ENCODE measurements around the gene PLXNA4. TPM values are rescaled to one million over a fixed set of nuclear protein-coding genes. Genes with fewer than 3 reads are reported as not detected.

Gene PLXNA4
- polyA plus RNA-seq, 2 of the 4 experiments (the other 2 are of a cell fraction): 0.12 to 0.34 TPM

- peak; percentile 24 to 55; a peak in 4 of 6 replicates for ATAC-seq
Measured at GRCh38 chr7:132614428-132615318, 38.4 kb upstream of the PLXNA4 start.

GRCh38 chr7:132613737-132614136, 37.5 kb upstream of the PLXNA4 start:
- CTCF ChIA-PET: no interaction called here
- TF ChIP-seq USF2 (IDR thresholded peaks at IDR 0.05) (no peak), SMC3 (IDR thresholded peaks at IDR 0.05) (no peak), POLR2A (IDR thresholded peaks at IDR 0.05; ENCODE audit: low read length) (no peak), E2F6 (IDR thresholded peaks at IDR 0.05; ENCODE audit: borderline replicate concordance, low read depth) (no peak), PBX3 (IDR thresholded peaks at IDR 0.05) (no peak), PHF8 (IDR thresholded peaks at IDR 0.05; ENCODE audit: borderline replicate concordance, low read depth) (no peak), ZNF302 (CRISPR knock-in tag; IDR thresholded peaks at IDR 0.05) (no peak), MAX (IDR thresholded peaks at IDR 0.05) (no peak), ELK1 (IDR thresholded peaks at IDR 0.05; ENCODE audit: low read depth, low read length) (no peak), HOXB13 (CRISPR knock-in tag; IDR thresholded peaks at IDR 0.05; ENCODE audit: low read depth) (no peak), NR3C1 (IDR thresholded peaks at IDR 0.05) (no peak), RCOR1 (IDR thresholded peaks at IDR 0.05; ENCODE audit: low read depth, low read length) (no peak), FOSB (CRISPR knock-in tag; IDR thresholded peaks at IDR 0.05) (no peak)
- Histone ChIP-seq H3K27ac (no peak overlapping the region), H3K4me2 (no peak overlapping the region), H3K4me3 (no peak overlapping the region), H3K4me1 (no peaks in the 10 kb centered on the region), H3K9me3 (no peaks in the 10 kb centered on the region)
- WGBS (ENCODE audit: missing lambda C conversion rate): 47% methylated on average over 2 of the region's 2 CpGs
- DNase-seq (ENCODE audit: low read depth in 1 of 2, low spot score in 1 of 2) (no peak), ATAC-seq (no peak), FAIRE-seq (no peak)
- POLR2A ChIA-PET: no interaction called here

More at GRCh38 chr7:132614428-132615318, 38.4 kb upstream of the PLXNA4 start:
- no peak overlapping the region for H3K4me3 ChIP-seq
- no peaks in the 10 kb centered on the region for H3K4me1 ChIP-seq
- FAIRE-seq: no peak
- H3K9me3 ChIP-seq: no peaks in the 10 kb centered on the region
- CTCF ChIA-PET: no interaction called here
- 47% methylated on average over 25 of the region's 25 CpGs for WGBS (ENCODE audit: missing lambda C conversion rate)
- POLR2A ChIA-PET: no interaction called here
- no peak for DNase-seq (ENCODE audit: low read depth in 1 of 2, low spot score in 1 of 2)
- H3K27ac ChIP-seq: no peak overlapping the region
- TF ChIP-seq ZSCAN20 (CRISPR knock-in tag; IDR thresholded peaks at IDR 0.05) (no peak), POLR2AphosphoS2 (conservative IDR thresholded peaks at IDR 0.05; ENCODE audit: low read length) (no peak), PBX3 (IDR thresholded peaks at IDR 0.05) (no peak), JUN (IDR thresholded peaks at IDR 0.05) (no peak), ELK1 (IDR thresholded peaks at IDR 0.05; ENCODE audit: low read depth, low read length) (no peak), NPAS2 (CRISPR knock-in tag; IDR thresholded peaks at IDR 0.05; ENCODE audit: borderline replicate concordance) (no peak), E2F6 (IDR thresholded peaks at IDR 0.05; ENCODE audit: borderline replicate concordance, low read depth) (no peak), FOSB (CRISPR knock-in tag; IDR thresholded peaks at IDR 0.05) (no peak), RAD21 (conservative IDR thresholded peaks at IDR 0.05 in 1 of 2, IDR thresholded peaks at IDR 0.05 in 1 of 2) (no peak), KDM5A (IDR thresholded peaks at IDR 0.05) (no peak), ATOH8 (CRISPR knock-in tag; IDR thresholded peaks at IDR 0.05; ENCODE audit: low read depth) (no peak), ZFP36 (IDR thresholded peaks at IDR 0.05; ENCODE audit: borderline replicate concordance, partially characterized antibody) (no peak), GATA3 (IDR thresholded peaks at IDR 0.05; ENCODE audit: borderline replicate concordance) (no peak), POLR2A (IDR thresholded peaks at IDR 0.05; ENCODE audit: low read length) (no peak), ZC3H11A (IDR thresholded peaks at IDR 0.05) (no peak)
- peak overlapping the region; percentile 34; the same call in 2 of the 3 replicates for H3K4me2 ChIP-seq

All from A549 (cell line).